Ishikawa (cell line): ENCODE measurements around the gene ZNF92.

Experiments
- CEBPB ChIP-seq: IDR thresholded peaks from 2 replicates; pipeline ENCODE4 v1.6.1; 2012
- EGR1 ChIP-seq: IDR thresholded peaks from 2 replicates; pipeline ENCODE4 v1.6.1; 2012
- EP300 ChIP-seq: IDR thresholded peaks from 2 replicates; pipeline ENCODE4 v1.6.1; 2012; ENCODE audit warnings: borderline replicate concordance
- FOXM1 ChIP-seq: IDR thresholded peaks from 2 replicates; pipeline ENCODE4 v1.6.1; 2012; ENCODE audit warnings: low read depth, borderline replicate concordance
- MAX ChIP-seq: IDR thresholded peaks from 2 replicates; pipeline ENCODE4 v1.6.1; 2012
- NFIC ChIP-seq: IDR thresholded peaks from 2 replicates; pipeline ENCODE4 v1.6.1; 2012
- RAD21 ChIP-seq: IDR thresholded peaks from 2 replicates; pipeline ENCODE4 v1.6.1; 2012; ENCODE audit warnings: low read depth
- REST ChIP-seq: IDR thresholded peaks from 2 replicates; pipeline ENCODE4 v1.6.1; 2012; ENCODE audit warnings: low read depth, mild to moderate bottlenecking
- USF1 ChIP-seq: IDR thresholded peaks from 2 replicates; pipeline ENCODE4 v1.6.1; 2012
- YY1 ChIP-seq: IDR thresholded peaks from 2 replicates; pipeline ENCODE4 v1.6.1; 2012; ENCODE audit warnings: low read depth

- TF ChIP-seq EP300 (no peak), MAX (no peak), RAD21 (no peak), FOXM1 (no peak), NFIC (no peak), REST (no peak), YY1 (no peak), CEBPB (no peak), USF1 (no peak), EGR1 (no peak)
Observed at GRCh38 chr7:65409363-65409762, 35.7 kb downstream of the ZNF92 start.
